HG03045 (cell line): ENCODE results near the gene HOXD12.

Experiments used
- ATAC-seq: cut with Tn5 transposase; IDR thresholded peaks from one replicate; pipeline ENCODE4 v1.9.1; 2021; ENCODE audit warnings: mild to moderate bottlenecking, moderate library complexity; ENCODE audit not compliant: unreplicated experiment

The HOXD12 gene

GRCh38 chr2:176080540-176081375 lies 18.8 kb upstream of the HOXD12 start:
- no peak for ATAC-seq

DNA sequence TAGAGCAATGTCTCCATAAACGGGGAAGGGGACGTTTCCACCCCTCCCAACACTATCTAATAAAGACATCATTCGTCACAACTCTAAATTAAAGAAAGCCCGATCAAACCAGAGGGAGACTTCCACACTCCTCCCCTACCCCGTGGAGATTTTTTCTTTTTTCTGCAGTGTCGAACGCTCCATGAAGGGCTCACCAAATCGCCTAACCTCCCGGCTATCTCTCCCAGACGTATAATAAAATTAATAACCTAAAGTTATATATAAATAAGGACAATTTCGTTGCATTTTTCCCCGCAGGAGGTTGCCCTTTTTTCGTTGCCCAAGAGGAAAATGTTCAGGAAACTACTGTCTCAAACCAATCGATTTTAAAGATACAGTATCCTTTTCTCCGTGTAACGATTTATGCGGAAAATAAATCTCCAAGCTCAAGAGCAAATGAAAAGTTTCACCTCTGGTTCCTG lies 18.2 kb upstream of the HOXD12 start:
- ATAC-seq: no peak

GRCh38 chr2:176081837-176082524 lies 17.6 kb upstream of the HOXD12 start:
- ATAC-seq: no peak

GRCh38 chr2:176082525-176082823 lies 17.1 kb upstream of the HOXD12 start:
- no peak for ATAC-seq

DNA sequence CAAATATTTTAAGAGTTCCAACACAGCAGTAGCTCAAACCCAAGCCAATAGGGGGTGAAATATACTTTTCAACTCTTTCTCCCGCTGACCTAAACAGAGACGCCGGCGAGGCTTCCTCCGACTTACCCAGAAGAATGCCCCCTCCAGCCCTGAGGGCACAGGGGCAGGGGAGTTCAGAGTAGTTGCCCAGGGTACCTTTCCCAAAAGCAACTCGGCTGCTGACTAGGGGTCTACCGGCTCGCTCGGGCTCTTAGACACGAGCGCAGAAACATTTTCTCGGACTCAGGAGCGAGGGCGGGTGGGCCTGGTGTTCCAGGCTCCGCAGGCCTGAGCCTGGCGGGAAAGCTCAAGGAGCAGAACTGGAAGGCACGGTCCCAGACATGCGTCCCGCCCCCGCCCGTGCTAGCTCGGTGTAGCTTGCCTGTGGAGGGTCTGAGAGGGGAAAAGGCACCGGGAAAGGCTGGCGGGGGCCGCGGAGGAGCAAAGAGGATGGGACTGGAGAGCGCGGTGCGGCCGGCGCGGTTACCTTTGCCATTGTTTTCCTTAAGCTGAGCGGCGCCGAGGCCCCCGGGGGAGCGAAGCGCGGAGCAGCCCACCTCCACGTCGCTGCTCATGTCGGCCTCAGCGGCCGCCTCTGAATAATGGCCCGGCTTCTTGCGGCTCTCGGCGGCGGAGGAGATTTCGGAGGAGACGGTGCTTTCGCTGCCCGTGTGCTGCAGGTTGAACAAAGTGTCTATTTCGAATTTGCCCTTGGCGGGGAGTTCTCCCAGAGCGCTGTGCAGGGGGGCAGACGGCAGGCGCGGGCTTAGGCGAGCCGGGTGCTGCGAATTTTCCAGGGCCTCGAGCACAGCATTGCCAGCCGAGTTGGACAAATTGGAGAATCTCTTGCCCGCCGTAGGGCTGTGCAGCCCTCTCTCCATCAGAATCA lies 16.5 kb upstream of the HOXD12 start:
- no peak for ATAC-seq

- no peak for ATAC-seq
Observed at GRCh38 chr2:176083796-176084261, 15.8 kb upstream of the HOXD12 start, which contains the start of gene EVX2. TSS of gene EVX2 (minus strand) at chr2:176083962. CDS start at chr2:176083776, 186 bp downstream.

- no peak for ATAC-seq
Observed at GRCh38 chr2:176084611-176085119, 14.9 kb upstream of the HOXD12 start.

- no peak for ATAC-seq
Observed at GRCh38 chr2:176085120-176085788, 14.3 kb upstream of the HOXD12 start.

GRCh38 chr2:176085861-176086771 lies 13.5 kb upstream of the HOXD12 start:
- no peak for ATAC-seq

GRCh38 chr2:176087330-176088047 lies 12.1 kb upstream of the HOXD12 start:
- no peak for ATAC-seq

- ATAC-seq: no peak
Observed at GRCh38 chr2:176088048-176088936, 11.3 kb upstream of the HOXD12 start.

DNA sequence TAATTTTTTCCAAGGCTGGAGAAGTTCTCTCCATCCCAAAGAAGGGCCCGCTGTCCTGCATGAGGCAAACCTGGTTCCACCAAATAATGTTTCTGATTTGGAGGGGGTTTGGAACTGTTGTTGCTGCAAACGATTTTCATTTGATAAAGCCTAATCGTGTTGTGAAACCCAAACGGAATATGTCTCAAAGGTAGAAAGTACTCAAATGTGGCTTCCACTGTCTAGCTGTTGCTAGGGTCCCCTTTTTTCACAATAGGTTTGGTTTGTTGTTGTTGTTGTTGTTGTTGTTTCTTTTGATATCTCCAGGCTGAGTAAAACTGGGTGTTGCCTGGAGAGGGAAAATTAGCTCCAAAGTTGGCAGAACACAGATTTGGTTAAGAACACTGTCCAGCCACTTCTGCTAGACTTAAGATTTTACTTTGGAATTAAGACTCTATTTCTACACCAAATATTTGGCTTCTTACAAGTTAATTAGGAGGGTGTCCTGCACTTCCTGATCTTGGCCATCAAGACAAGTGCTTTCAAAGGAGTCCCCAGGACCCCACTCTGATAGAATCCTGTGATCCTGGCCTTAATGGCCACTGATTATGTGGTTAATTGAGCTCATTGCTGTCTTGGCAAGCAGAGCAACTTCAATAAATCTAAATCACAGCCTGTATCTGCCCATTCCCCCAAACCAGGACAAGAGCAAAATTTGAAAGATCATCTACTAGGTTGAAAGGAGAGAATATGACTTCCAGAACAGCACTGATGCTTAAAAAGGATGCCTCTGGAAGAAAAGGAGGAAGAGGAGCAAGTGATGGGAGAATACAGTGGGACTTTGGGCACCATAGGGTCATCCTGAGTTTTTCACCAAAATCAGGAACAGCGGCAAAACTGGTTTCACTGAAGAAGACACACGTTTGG lies 10.4 kb upstream of the HOXD12 start:
- no peak for ATAC-seq

- ATAC-seq: no peak
Observed at GRCh38 chr2:176089843-176090395, 9.7 kb upstream of the HOXD12 start.

- no peak for ATAC-seq
Observed at GRCh38 chr2:176090862-176091261, 8.7 kb upstream of the HOXD12 start.

DNA sequence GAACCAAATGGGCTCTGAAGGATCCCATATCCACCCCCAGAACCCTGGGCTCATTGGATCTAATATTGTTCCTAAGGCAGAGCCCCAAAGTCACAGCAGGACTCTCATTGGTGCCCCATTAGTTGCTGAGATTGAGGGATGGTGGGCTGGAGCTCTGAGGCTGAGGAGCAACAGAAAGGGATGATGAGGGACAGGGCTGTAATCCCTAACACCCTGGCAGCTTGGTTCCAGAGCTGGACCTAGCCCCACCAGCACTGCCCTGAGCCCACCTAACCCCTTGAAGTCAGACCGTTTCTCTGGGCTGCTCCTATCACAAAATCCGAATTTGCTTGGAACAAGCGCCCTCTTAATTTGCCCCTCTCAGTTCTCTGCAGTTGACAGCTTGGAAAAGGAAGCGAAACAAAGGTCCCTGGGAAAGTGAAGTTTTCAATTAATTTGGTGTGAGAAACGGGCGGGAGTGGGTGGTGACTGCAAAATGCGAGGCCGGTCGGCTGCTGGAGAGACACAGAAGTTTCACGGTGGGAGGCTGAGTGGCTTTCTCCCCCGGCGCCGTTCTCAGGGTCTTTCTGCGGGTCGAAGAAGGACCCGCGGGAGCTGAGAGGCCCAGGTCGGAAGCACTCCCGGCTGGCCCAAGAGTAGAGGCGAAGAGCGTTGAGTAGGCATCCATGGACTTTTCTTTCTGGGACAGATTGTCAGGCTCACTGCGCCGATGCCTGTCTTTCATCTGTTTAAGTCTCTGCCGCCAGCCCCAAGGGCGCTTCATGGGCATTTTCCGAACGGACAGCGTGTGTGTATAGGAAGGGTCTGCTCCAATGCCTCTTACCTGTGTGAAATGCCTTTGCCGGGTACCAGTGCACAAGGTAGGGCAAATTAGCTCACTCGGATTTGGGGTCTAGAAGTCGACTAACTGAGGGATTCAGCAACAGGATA lies 8.0 kb upstream of the HOXD12 start:
- ATAC-seq: no peak
